ENCODE data around the gene SSR4. TPM values are rescaled to one million over a fixed set of nuclear protein-coding genes. Genes with fewer than 3 reads are reported as not detected.

SSR4 gene
- polyA plus RNA-seq, 3 donors from 2014 or later = 535 to 803 (median 726) TPM

Other genes starting within 250 kb of the SSR4 start
- 10 to 100 TPM; 36.7 to 42.8 (median 38.4) TPM for gene CCNQ, start 195.5 kb upstream of the SSR4 start, polyA plus RNA-seq
- gene DUSP9, start 147.5 kb upstream of the SSR4 start, polyA plus RNA-seq = not detected
- not detected for gene PNCK, start 120.9 kb upstream of the SSR4 start, polyA plus RNA-seq
- gene SLC6A8, start 106.7 kb upstream of the SSR4 start, polyA plus RNA-seq = under 1 TPM in 2 of 3 donors, not detected in 1; 0.07 to 0.09 TPM
- 100 to 1,000 TPM; 367 to 491 (median 373) TPM for gene BCAP31, start 70.3 kb upstream of the SSR4 start, polyA plus RNA-seq
- gene ABCD1, start 69.8 kb upstream of the SSR4 start, polyA plus RNA-seq = 1 to 10 TPM; 1.7 to 3.2 (median 2.0) TPM
- gene PLXNB3, start 30.4 kb upstream of the SSR4 start, polyA plus RNA-seq = not detected
- gene SRPK3, start 13.6 kb upstream of the SSR4 start, polyA plus RNA-seq = not detected
- gene IDH3G, start 293 bp upstream of the SSR4 start, polyA plus RNA-seq = 100 to 1,000 TPM in 2 of 3 donors, 10 to 100 TPM in 1; 95.6 to 131 (median 118) TPM
- gene PDZD4, start 35.9 kb downstream of the SSR4 start, polyA plus RNA-seq = 10 to 100 TPM in 1 of 3 donors, 1 to 10 TPM in 1, under 1 TPM in 1; 0.93 to 11.4 (median 6.1) TPM
- gene L1CAM, start 91.5 kb downstream of the SSR4 start, polyA plus RNA-seq = not detected
- gene AVPR2, start 110.0 kb downstream of the SSR4 start, polyA plus RNA-seq = not detected
- 100 to 1,000 TPM in 1 of 3 donors, 10 to 100 TPM in 2; 54.6 to 122 (median 75.7) TPM for gene ARHGAP4, start 131.6 kb downstream of the SSR4 start, polyA plus RNA-seq
- 100 to 1,000 TPM in 2 of 3 donors, 10 to 100 TPM in 1; 70.6 to 126 (median 104) TPM for gene NAA10, start 140.4 kb downstream of the SSR4 start, polyA plus RNA-seq
- gene RENBP, start 150.0 kb downstream of the SSR4 start, polyA plus RNA-seq = 1 to 10 TPM in 1 of 3 donors, under 1 TPM in 1, not detected in 1; 0.93 to 3.1 TPM
- gene HCFC1, start 177.2 kb downstream of the SSR4 start, polyA plus RNA-seq = 10 to 100 TPM in 1 of 3 donors, 1 to 10 TPM in 2; 1.0 to 14.6 (median 2.9) TPM
- gene TMEM187, start 178.1 kb downstream of the SSR4 start, polyA plus RNA-seq = 10 to 100 TPM in 1 of 3 donors, 1 to 10 TPM in 2; 4.1 to 17.5 (median 5.2) TPM
- gene IRAK1, start 225.2 kb downstream of the SSR4 start, polyA plus RNA-seq = 10 to 100 TPM; 39.0 to 81.9 (median 46.6) TPM